GM12878 (cell line): ENCODE data around the gene FUT3. TPM values are rescaled to one million over a fixed set of nuclear protein-coding genes. Genes with fewer than 3 reads are reported as not detected.

ENCODE experiments used
- ATAC-seq: fragments of 200-7000 bp; cut with Tn5 transposase; 3 replicates; pipeline ENCODE4 v1.9.1; 2020; ENCODE audit warnings: mild to moderate bottlenecking, moderate library complexity
- BruUV-seq: library from RNA; stranded (reverse); fragments of 400-500 nt; replicated peaks from 2 replicates; lab custom pipeline; 2021; lab: Mats Ljungman, UMichigan
- CTCF ChIA-PET: fragments of 300-600 bp; sonication (Branson Sonifier 250); formaldehyde crosslinking; extraction: SDS; loops from one replicate; lab custom pipeline; 2021; ENCODE audit warnings: inconsistent platforms; lab: Yijun Ruan, JAX
- POLR2A ChIA-PET: fragments of 350-600 bp; formaldehyde crosslinking; extraction: SDS; loops from one replicate; lab custom pipeline; 2021; ENCODE audit warnings: inconsistent platforms; lab: Charles Lee
- RAD21 ChIA-PET: fragments of 300-600 bp; sonication (Branson Sonifier 250); formaldehyde crosslinking; loops from one replicate; lab custom pipeline; 2023; ENCODE audit warnings: antibody characterized with exemption; ENCODE audit not compliant: unreplicated experiment; lab: Charles Lee
- SMC1A ChIA-PET: fragments of 300-600 bp; sonication (Branson Sonifier 250); formaldehyde crosslinking; loops from one replicate; lab custom pipeline; 2023; ENCODE audit not compliant: unreplicated experiment, uncharacterized antibody; lab: Charles Lee
- DNase-seq: peaks from one replicate; pipeline ENCODE4 v3.0.0-alpha.2; 2011; ENCODE audit warnings: low read depth, low spot score
- FAIRE-seq: peaks from 3 replicates; lab custom pipeline; 2011; peaks lifted over from hg19 to GRCh38; lab: Jason Lieb, UNC
- H2AFZ ChIP-seq: 2 replicates; pipeline ENCODE4 v1.6.0; 2011; ENCODE audit warnings: low read depth, low read length, control low read depth; ENCODE audit not compliant: control insufficient read depth
- H3K27ac ChIP-seq: 2 replicates; pipeline ENCODE4 v1.5.1; 2011; ENCODE audit warnings: control low read depth; ENCODE audit not compliant: control insufficient read depth, insufficient read depth
- H3K27me3 ChIP-seq, 2 experiments: replicated peaks in 1 of 2; 2 replicates each; pipeline versions ENCODE4 v1.6.0 to v1.6.1; 2011; ENCODE audit warnings: low read length in 1 of 2; ENCODE audit not compliant: control insufficient read depth in 2 of 2, insufficient read depth in 2 of 2
- H3K36me3 ChIP-seq, 2 experiments: 2 replicates each; pipeline ENCODE4 v1.5.1; 2011; ENCODE audit warnings: low read length in 1 of 2; ENCODE audit not compliant: control insufficient read depth in 2 of 2, insufficient read depth in 2 of 2
- H3K4me1 ChIP-seq: 2 replicates; pipeline ENCODE4 v1.6.1; 2011; ENCODE audit warnings: mild to moderate bottlenecking, low read length, moderate library complexity, mixed read lengths; ENCODE audit not compliant: control insufficient read depth, insufficient read depth
- H3K4me2 ChIP-seq: 2 replicates; pipeline ENCODE4 v1.6.0; 2011; ENCODE audit warnings: control low read depth; ENCODE audit not compliant: control insufficient read depth, insufficient read depth
- H3K4me3 ChIP-seq: fragments of 200-600 bp; sonication (generic); 2 replicates; pipeline ENCODE4 v1.5.1; 2016
- H3K79me2 ChIP-seq: 2 replicates; pipeline ENCODE4 v1.6.0; 2011; ENCODE audit warnings: low read length; ENCODE audit not compliant: control insufficient read depth, insufficient read depth
- H3K9ac ChIP-seq: 2 replicates; pipeline ENCODE4 v1.8.0; 2011; ENCODE audit warnings: low read length, control low read depth, mixed read lengths; ENCODE audit not compliant: control insufficient read depth, insufficient read depth
- H3K9me3 ChIP-seq: replicated peaks from 3 replicates; pipeline ENCODE4 v1.5.1; 2011; ENCODE audit warnings: mild to moderate bottlenecking, low read length; ENCODE audit not compliant: control insufficient read depth, insufficient read depth
- H4K20me1 ChIP-seq: 2 replicates; pipeline ENCODE4 v1.6.0; 2011; ENCODE audit not compliant: control insufficient read depth, insufficient read depth
- ATF7 ChIP-seq: fragments of 450-650 bp; IDR thresholded peaks from 2 replicates; pipeline ENCODE4 v1.6.1; 2016; ENCODE audit warnings: low read depth, mild to moderate bottlenecking
- CTCF ChIP-seq, 3 experiments: IDR thresholded peaks in 2 of 3; conservative IDR thresholded peaks in 1 of 3; 2 replicates each; pipeline ENCODE4 v1.5.1; 2011; ENCODE audit warnings: low read depth in 3 of 3, low read length in 3 of 3, mild to moderate bottlenecking in 3 of 3, control low read depth in 2 of 3, moderate library complexity in 2 of 3, inconsistent platforms in 1 of 3, mixed read lengths in 1 of 3; ENCODE audit not compliant: control insufficient read depth in 2 of 3, insufficient read depth in 1 of 3; ENCODE audit errors: extremely low read depth in 1 of 3
- CUX1 ChIP-seq: IDR thresholded peaks from 2 replicates; pipeline ENCODE4 v1.6.1; 2012; ENCODE audit warnings: improper control_type of control experiment, low read depth, low read length; ENCODE audit not compliant: insufficient replicate concordance
- DPF2 ChIP-seq: fragments of 450-650 bp; IDR thresholded peaks from 2 replicates; pipeline ENCODE4 v1.6.1; 2017; ENCODE audit warnings: mild to moderate bottlenecking
- EP300 ChIP-seq, 2 experiments: fragments of 150-350 bp in 1 of 2; IDR thresholded peaks; 2 replicates each; pipeline ENCODE4 v1.6.1; 2011 to 2012; ENCODE audit warnings: low read depth in 2 of 2, low read length in 2 of 2, borderline replicate concordance in 1 of 2, improper control_type of control experiment in 1 of 2, inconsistent platforms in 1 of 2; ENCODE audit not compliant: control insufficient read depth in 1 of 2
- FOXK2 ChIP-seq: fragments of 450-650 bp; IDR thresholded peaks from 2 replicates; pipeline ENCODE4 v1.6.1; 2017; ENCODE audit warnings: mild to moderate bottlenecking, moderate library complexity
- GATAD2B ChIP-seq: fragments of 450-650 bp; conservative IDR thresholded peaks from 2 replicates; pipeline ENCODE4 v1.6.1; 2017; ENCODE audit warnings: low read depth, mild to moderate bottlenecking, moderate library complexity
- HDGF ChIP-seq: fragments of 450-650 bp; IDR thresholded peaks from 2 replicates; pipeline ENCODE4 v1.6.1; 2016; ENCODE audit warnings: antibody characterized with exemption
- POLR2AphosphoS2 ChIP-seq: IDR thresholded peaks from 2 replicates; pipeline ENCODE4 v1.6.1; 2011; ENCODE audit warnings: low read depth, mild to moderate bottlenecking, low read length, improper control_type of control experiment, moderate library complexity
- RAD21 ChIP-seq: IDR thresholded peaks from 2 replicates; pipeline ENCODE4 v1.6.1; 2011; ENCODE audit warnings: mild to moderate bottlenecking, low read depth, low read length, moderate library complexity; ENCODE audit not compliant: insufficient read depth
- RCOR1 ChIP-seq: conservative IDR thresholded peaks from 2 replicates; pipeline ENCODE4 v1.6.1; 2012; ENCODE audit warnings: low read depth, low read length, improper control_type of control experiment
- SP1 ChIP-seq: IDR thresholded peaks from one replicate; pipeline ENCODE4 v1.6.1; 2011; ENCODE audit warnings: low read depth, low read length
- SPI1 ChIP-seq: IDR thresholded peaks from 2 replicates; pipeline ENCODE4 v1.6.1; 2011; ENCODE audit warnings: low read depth, mild to moderate bottlenecking, low read length, moderate library complexity, borderline replicate concordance; ENCODE audit not compliant: insufficient read depth
- SUPT20H ChIP-seq: IDR thresholded peaks from 2 replicates; pipeline ENCODE4 v1.6.1; 2011; ENCODE audit warnings: low read depth, mild to moderate bottlenecking, low read length, moderate library complexity, borderline replicate concordance; ENCODE audit not compliant: control insufficient read depth
- SUZ12 ChIP-seq: fragments of 200-600 bp; sonication (generic); IDR thresholded peaks from one replicate; pipeline ENCODE4 v1.6.1; 2018; ENCODE audit warnings: antibody characterized with exemption, mild to moderate bottlenecking; ENCODE audit not compliant: unreplicated experiment
- TCF3 ChIP-seq: IDR thresholded peaks from 2 replicates; pipeline ENCODE4 v1.6.1; 2012; ENCODE audit warnings: low read depth, mild to moderate bottlenecking, low read length, borderline replicate concordance; ENCODE audit not compliant: insufficient read depth
- WGBS: methylation state at CpG from one replicate; pipeline ENCODE4 v1.1.6; 2016; ENCODE audit warnings: low lambda C conversion rate; ENCODE audit not compliant: insufficient replicate concordance, insufficient coverage; ENCODE audit errors: missing lambda C conversion rate; 5-methylcytosine and 5-hydroxymethylcytosine counted together
- in situ Hi-C: fragments of 300-500 bp; cut with MboI; formaldehyde crosslinking; loops from 9 replicates; pipeline ENCODE4 v1.14.3; 2018; ENCODE audit warnings: mixed read lengths
- intact Hi-C: fragments of 100-400 bp; cut with micrococcal nuclease; formaldehyde crosslinking; loops from one replicate; pipeline ENCODE4 v1.14.2; 2022; ENCODE audit not compliant: unreplicated experiment
- polyA plus RNA-seq, 11 experiments: library from polyadenylated mRNA; depleted of rRNA in 4 of 11; unstranded in 6 of 11; stranded (reverse) in 5 of 11; fragments of >200 nt; fragmentation: Nextera tagmentation in 4 of 11; fragmentation: Illumina TruSeq in 1 of 11; extraction: Ambion mirVana in 4 of 11; extraction: Trizol in 1 of 11; gene quantifications; 1 replicate in 1 of 11; 2 replicates in 10 of 11; pipeline versions ENCODE4 v1.2.1 to v1.2.3, GENCODE V29; 2011 to 2016; ENCODE audit warnings: inconsistent platforms in 2 of 11, missing spikeins in 2 of 11, low read depth in 1 of 11
- total RNA-seq, 4 experiments: library from RNA; depleted of rRNA in 3 of 4; stranded (reverse); fragments of >200 nt in 3 of 4; fragmentation: Illumina TruSeq in 1 of 4; extraction: Trizol in 1 of 4; gene quantifications; 2 replicates each; pipeline versions ENCODE4 v1.2.1 to v1.2.3, GENCODE V29; 2013 to 2021

The FUT3 gene
- total and polyA plus RNA-seq, 10 of the 15 experiments (the other 5 are each of a cell fraction or from before 2014, with no cell fraction given) = 0.04 to 0.31 (median 0.07) TPM; not detected in 7

- Histone ChIP-seq H3K36me3 (peaks cover 3 to 11% of the 10 kb centered on the region in 2 experiments; a peak in 3 of 4 replicates), H2AFZ (no peak overlapping the region), H3K27ac (no peak overlapping the region), H3K79me2 (no peaks in the 10 kb centered on the region), H3K4me2 (no peak overlapping the region), H3K4me1 (no peaks in the 10 kb centered on the region), H3K9ac (no peak overlapping the region), H3K4me3 (no peak overlapping the region), H4K20me1 (peaks cover 3% of the 10 kb centered on the region; the same call in 1 of the 2 replicates), H3K27me3 (no peaks in the 10 kb centered on the region), H3K9me3 (no peaks in the 10 kb centered on the region)
- ChIA-PET RAD21 (interaction anchor here (0.6 kb wide), 1 partner anchor 12 kb away, joined by 3 read pairs; the partner anchor contains the start of gene VMAC), SMC1A (no interaction called here), POLR2A (no interaction called here), CTCF (interaction anchor here (0.6 to 1.7 kb wide), 5 partner anchors 10 to 118 kb away, joined by 3 to 8 read pairs (median 5); partner anchors contain the start of gene NRTN)
- DNase-seq = no peak
- intact Hi-C loops (no loop called here), in situ Hi-C loops (no loop called here)
- BruUV-seq = no TSS peak
- ATAC-seq = peak; percentile 76
- WGBS = 26% methylated on average over 47 of the region's 48 CpGs
- no peak for FAIRE-seq
- TF ChIP-seq SUPT20H (no peak), SPI1 (no peak), DPF2 (no peak), SP1 (no peak), CTCF (IDR thresholded peaks at IDR 0.05 in 2 of 3, conservative IDR thresholded peaks at IDR 0.05 in 1 of 3; ENCODE audit: control insufficient read depth in 2 of 3, extremely low read depth in 1 of 3, insufficient read depth in 1 of 3, low read depth in 3 of 3, low read length in 3 of 3) (peak; percentile 34 to 67 (median 44)), RAD21 (peak; percentile 30), HDGF (no peak), EP300 (IDR thresholded peaks at IDR 0.05; ENCODE audit: borderline replicate concordance in 1 of 2, control insufficient read depth in 1 of 2, low read depth in 2 of 2, low read length in 2 of 2) (no peak), SUZ12 (no peak), TCF3 (no peak), POLR2AphosphoS2 (0 out of 2 replicates have a peak, but pooled peaks have one; percentile 38), ATF7 (no peak), FOXK2 (no peak), GATAD2B (no peak), CUX1 (no peak), RCOR1 (no peak)
Observed at GRCh38 chr19:5891938-5892771, 40.9 kb upstream of the FUT3 start.
